ENCODE measurements around the gene SBF1.

SBF1 gene

GRCh38 chr22:50507421-50507990 lies 32.7 kb upstream of the SBF1 start, which contains the start of gene LMF2:
LMF2 (minus strand) TSS chr22:50507702; CDS start chr22:50507675, 27 bp downstream.
- peak; percentile 92 to 93 for DNase-seq (ENCODE audit: low read depth in 2 of 2)

GRCh38 chr22:50506611-50507420 lies 32.0 kb upstream of the SBF1 start:
- no peak for DNase-seq (ENCODE audit: low read depth in 2 of 2)

- no peak for DNase-seq (ENCODE audit: low read depth in 2 of 2)
Measured at GRCh38 chr22:50505776-50506610, 31.2 kb upstream of the SBF1 start.

- no peak for DNase-seq (ENCODE audit: low read depth in 2 of 2)
Measured at GRCh38 chr22:50505276-50505775, 30.5 kb upstream of the SBF1 start.

- no peak for DNase-seq (ENCODE audit: low read depth in 2 of 2)
Measured at GRCh38 chr22:50504369-50505211, 29.8 kb upstream of the SBF1 start.

GRCh38 chr22:50503475-50504145 lies 28.8 kb upstream of the SBF1 start:
- DNase-seq (ENCODE audit: low read depth in 2 of 2): no peak

GRCh38 chr22:50502628-50503474 lies 28.0 kb upstream of the SBF1 start:
- DNase-seq (ENCODE audit: low read depth in 2 of 2): no peak

- no peak for DNase-seq (ENCODE audit: low read depth in 2 of 2)
Measured at GRCh38 chr22:50502096-50502495, 27.3 kb upstream of the SBF1 start.

- DNase-seq (ENCODE audit: low read depth in 2 of 2): no peak
Measured at GRCh38 chr22:50500452-50500851, 25.6 kb upstream of the SBF1 start.

- peak; percentile 39 to 42 for DNase-seq (ENCODE audit: low read depth in 2 of 2)
Measured at GRCh38 chr22:50498322-50498890, 23.6 kb upstream of the SBF1 start.

- DNase-seq (ENCODE audit: low read depth in 2 of 2): no peak
Measured at GRCh38 chr22:50497093-50497492, 22.3 kb upstream of the SBF1 start.

- no peak for DNase-seq (ENCODE audit: low read depth in 2 of 2)
Measured at GRCh38 chr22:50490531-50491308, 15.9 kb upstream of the SBF1 start.

- no peak for DNase-seq (ENCODE audit: low read depth in 2 of 2)
Measured at GRCh38 chr22:50489363-50490243, 14.8 kb upstream of the SBF1 start.

GRCh38 chr22:50488886-50489285 lies 14.1 kb upstream of the SBF1 start:
- no peak for DNase-seq (ENCODE audit: low read depth in 2 of 2)

- DNase-seq (ENCODE audit: low read depth in 2 of 2): no peak
Measured at GRCh38 chr22:50488006-50488677, 13.3 kb upstream of the SBF1 start.

GRCh38 chr22:50487290-50488005 lies 12.6 kb upstream of the SBF1 start:
- DNase-seq (ENCODE audit: low read depth in 2 of 2): no peak
